B cell (primary cell): ENCODE data around the gene SGIP1. TPM values are rescaled to one million over a fixed set of nuclear protein-coding genes. Genes with fewer than 3 reads are reported as not detected.

Experiments used
- ATAC-seq: fragments of 200-7000 bp; cut with Tn5 transposase; one replicate; pipeline ENCODE4 v1.10.0; 2021; ENCODE audit warnings: low read depth, mild to moderate bottlenecking, moderate number of reproducible peaks, moderate library complexity
- CTCF ChIA-PET: fragments of 350-600 bp; sonication (Branson Sonifier 250); formaldehyde crosslinking; loops from one replicate; lab custom pipeline; 2021; ENCODE audit warnings: antibody characterized with exemption, inconsistent platforms; lab: Charles Lee
- POLR2A ChIA-PET: fragments of 350-600 bp; sonication (Branson Sonifier 250); formaldehyde crosslinking; loops from one replicate; lab custom pipeline; 2021; ENCODE audit warnings: antibody characterized with exemption; lab: Charles Lee
- DNase-seq: peaks from one replicate; pipeline ENCODE4 v3.0.0; 2013
- H2AFZ ChIP-seq: 2 replicates; pipeline ENCODE4 v1.6.1; 2012; ENCODE audit warnings: mild to moderate bottlenecking, low read depth, low read length; ENCODE audit not compliant: insufficient read depth, poor library complexity, severe bottlenecking
- H3K27ac ChIP-seq, 2 donors: 1 replicate in 1 of 2; 2 replicates in 1 of 2; pipeline ENCODE4 v1.5.1; 2012 to 2013; ENCODE audit warnings: low read length in 2 of 2, mild to moderate bottlenecking in 2 of 2, moderate library complexity in 1 of 2
- H3K27me3 ChIP-seq, 4 experiments: fragments of 200-600 bp in 1 of 4; sonication (generic) in 1 of 4; replicated peaks in 1 of 4; 1 replicate in 2 of 4; 2 replicates in 2 of 4; pipeline versions ENCODE4 v1.6.1 to v1.7.0; 2013 to 2016; ENCODE audit warnings: low read length in 3 of 4, mild to moderate bottlenecking in 2 of 4, mixed read lengths in 1 of 4, moderate library complexity in 1 of 4; ENCODE audit not compliant: insufficient read depth in 4 of 4, control insufficient read depth in 3 of 4; ENCODE audit errors: control extremely low read depth in 1 of 4
- H3K36me3 ChIP-seq, 2 experiments: replicated peaks in 1 of 2; 1 replicate in 1 of 2; 2 replicates in 1 of 2; pipeline versions ENCODE4 v1.6.1 to v1.7.1; 2013; ENCODE audit warnings: low read length in 1 of 2; ENCODE audit not compliant: insufficient read depth in 2 of 2, control insufficient read depth in 1 of 2; ENCODE audit errors: control extremely low read depth in 1 of 2, extremely low read depth in 1 of 2
- H3K4me1 ChIP-seq, 2 donors: fragments of 200-600 bp in 1 of 2; sonication (generic) in 1 of 2; 1 replicate in 1 of 2; 2 replicates in 1 of 2; pipeline versions ENCODE4 v1.5.1 to v1.6.1; 2013 to 2017; ENCODE audit warnings: low read length in 2 of 2; ENCODE audit not compliant: control insufficient read depth in 2 of 2, insufficient read depth in 2 of 2
- H3K4me2 ChIP-seq: replicated peaks from 2 replicates; pipeline ENCODE3; 2012; ENCODE audit warnings: mild to moderate bottlenecking, low read depth, low read length; ENCODE audit not compliant: poor library complexity, severe bottlenecking
- H3K4me3 ChIP-seq, 5 experiments: fragments of 200-600 bp in 1 of 5; sonication (generic) in 1 of 5; 1 replicate in 3 of 5; 2 replicates in 2 of 5; pipeline versions ENCODE4 v1.5.1 to v1.7.0; 2011 to 2016; ENCODE audit warnings: low read length in 4 of 5, mild to moderate bottlenecking in 4 of 5, low read depth in 2 of 5, control low read depth in 1 of 5, moderate library complexity in 1 of 5; ENCODE audit not compliant: insufficient read depth in 1 of 5; ENCODE audit errors: control extremely low read depth in 1 of 5, extremely low read depth in 1 of 5
- H3K79me2 ChIP-seq: fragments of 200-600 bp; sonication (generic); one replicate; pipeline ENCODE4 v1.6.0; 2016; ENCODE audit warnings: low read length; ENCODE audit not compliant: control insufficient read depth, insufficient read depth
- H3K9ac ChIP-seq: fragments of 200-600 bp; sonication (generic); 2 replicates; pipeline ENCODE4 v1.6.1; 2017; ENCODE audit warnings: mild to moderate bottlenecking, low read length, moderate library complexity
- H3K9me3 ChIP-seq, 3 donors: one replicate each; pipeline versions ENCODE4 v1.6.1 to v1.7.1; 2013; ENCODE audit warnings: low read length in 2 of 3; ENCODE audit not compliant: control insufficient read depth in 2 of 3, insufficient read depth in 1 of 3; ENCODE audit errors: control extremely low read depth in 1 of 3
- H4K20me1 ChIP-seq: 2 replicates; pipeline ENCODE4 v1.6.0; 2012; ENCODE audit warnings: mild to moderate bottlenecking, low read length; ENCODE audit not compliant: insufficient read depth, control insufficient read depth, poor library complexity, severe bottlenecking
- H3K27ac Mint-ChIP-seq: one replicate; pipeline ENCODE4 v1.8.0; 2021; ENCODE audit warnings: mixed read lengths
- H3K27me3 Mint-ChIP-seq: one replicate; pipeline ENCODE4 v1.8.0; 2021; ENCODE audit warnings: mixed read lengths
- H3K4me1 Mint-ChIP-seq: one replicate; pipeline ENCODE4 v1.8.0; 2021; ENCODE audit warnings: mixed read lengths
- H3K4me3 Mint-ChIP-seq: one replicate; pipeline ENCODE4 v1.8.0; 2021; ENCODE audit warnings: mixed read lengths
- H3K9me3 Mint-ChIP-seq: one replicate; pipeline ENCODE4 v1.8.0; 2022; ENCODE audit warnings: mixed read lengths; ENCODE audit not compliant: insufficient read depth
- EZH2 ChIP-seq: IDR thresholded peaks from 2 replicates; pipeline ENCODE4 v1.6.1; 2012; ENCODE audit warnings: borderline replicate concordance, low read depth, mild to moderate bottlenecking, moderate library complexity, low read length; ENCODE audit not compliant: insufficient read depth, poor library complexity, severe bottlenecking
- WGBS: methylation state at CpG from one replicate; pipeline ENCODE4 v1.1.5; 2013; ENCODE audit warnings: missing lambda C conversion rate; ENCODE audit not compliant: insufficient coverage; 5-methylcytosine and 5-hydroxymethylcytosine counted together
- intact Hi-C: fragments of 100-400 bp; cut with micrococcal nuclease; formaldehyde crosslinking; loops from one replicate; pipeline ENCODE4 v1.10.0; 2022
- polyA plus RNA-seq: library from polyadenylated mRNA; depleted of rRNA; stranded (reverse); fragments of >200 nt; gene quantifications from 2 replicates; pipeline ENCODE4 v1.2.3, GENCODE V29; 2012
- total RNA-seq, 2 donors: library from RNA; stranded (reverse); fragments of 120-200 nt in 1 of 2; gene quantifications; 1 replicate in 1 of 2; 2 replicates in 1 of 2; pipeline versions ENCODE4 v1.2.3 to v1.2.4, GENCODE V29; 2013 to 2022
- TF ChIP-seq, protein P1 (sequence below): fragments of 200-600 bp; IDR thresholded peaks from one replicate; pipeline ENCODE4 v1.8.0; 2022; ENCODE audit warnings: antibody characterized with exemption, mild to moderate bottlenecking

The SGIP1 gene
- total and polyA plus RNA-seq, 2 donors (not counting 1 experiment from before 2014, with no cell fraction given) = not detected

GRCh38 chr1:66737836-66738235, 203.9 kb downstream of the SGIP1 start:
- Mint-ChIP-seq H3K4me3 (no peak overlapping the region), H3K27ac (no peak overlapping the region), H3K9me3 (no peaks in the 10 kb centered on the region), H3K4me1 (peaks cover 8% of the 10 kb centered on the region), H3K27me3 (peaks cover 2% of the 10 kb centered on the region)
- Histone ChIP-seq H3K4me1 (peaks cover 4 to 10% of the 10 kb centered on the region in 2 donors), H4K20me1 (no peaks in the 10 kb centered on the region), H3K9ac (no peak overlapping the region), H3K27ac (no peak overlapping the region), H2AFZ (no peak overlapping the region), H3K4me2 (no peak overlapping the region), H3K4me3 (no peak overlapping the region), H3K9me3 (peaks cover 0 to 3% (median 0%) of the 10 kb centered on the region in 3 donors), H3K27me3 (peaks cover 0 to 2% (median 0%) of the 10 kb centered on the region in 4 experiments), H3K79me2 (no peaks in the 10 kb centered on the region), H3K36me3 (no peaks in the 10 kb centered on the region)
- intact Hi-C loops = no loop called here
- ATAC-seq = no peak
- no CpG with 5 or more reads among the region's 2 CpGs for WGBS
- ChIA-PET POLR2A (no interaction called here), CTCF (interaction anchor here (1.3 to 2.8 kb wide), 2 partner anchors 11 to 13 kb away, joined by 3 to 11 read pairs; no protein-coding TSS in a partner anchor)
- no peak for TF ChIP-seq EZH2
- TF ChIP-seq, protein P1, sequence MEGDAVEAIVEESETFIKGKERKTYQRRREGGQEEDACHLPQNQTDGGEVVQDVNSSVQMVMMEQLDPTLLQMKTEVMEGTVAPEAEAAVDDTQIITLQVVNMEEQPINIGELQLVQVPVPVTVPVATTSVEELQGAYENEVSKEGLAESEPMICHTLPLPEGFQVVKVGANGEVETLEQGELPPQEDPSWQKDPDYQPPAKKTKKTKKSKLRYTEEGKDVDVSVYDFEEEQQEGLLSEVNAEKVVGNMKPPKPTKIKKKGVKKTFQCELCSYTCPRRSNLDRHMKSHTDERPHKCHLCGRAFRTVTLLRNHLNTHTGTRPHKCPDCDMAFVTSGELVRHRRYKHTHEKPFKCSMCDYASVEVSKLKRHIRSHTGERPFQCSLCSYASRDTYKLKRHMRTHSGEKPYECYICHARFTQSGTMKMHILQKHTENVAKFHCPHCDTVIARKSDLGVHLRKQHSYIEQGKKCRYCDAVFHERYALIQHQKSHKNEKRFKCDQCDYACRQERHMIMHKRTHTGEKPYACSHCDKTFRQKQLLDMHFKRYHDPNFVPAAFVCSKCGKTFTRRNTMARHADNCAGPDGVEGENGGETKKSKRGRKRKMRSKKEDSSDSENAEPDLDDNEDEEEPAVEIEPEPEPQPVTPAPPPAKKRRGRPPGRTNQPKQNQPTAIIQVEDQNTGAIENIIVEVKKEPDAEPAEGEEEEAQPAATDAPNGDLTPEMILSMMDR = no peak
- DNase-seq = no peak

DNA sequence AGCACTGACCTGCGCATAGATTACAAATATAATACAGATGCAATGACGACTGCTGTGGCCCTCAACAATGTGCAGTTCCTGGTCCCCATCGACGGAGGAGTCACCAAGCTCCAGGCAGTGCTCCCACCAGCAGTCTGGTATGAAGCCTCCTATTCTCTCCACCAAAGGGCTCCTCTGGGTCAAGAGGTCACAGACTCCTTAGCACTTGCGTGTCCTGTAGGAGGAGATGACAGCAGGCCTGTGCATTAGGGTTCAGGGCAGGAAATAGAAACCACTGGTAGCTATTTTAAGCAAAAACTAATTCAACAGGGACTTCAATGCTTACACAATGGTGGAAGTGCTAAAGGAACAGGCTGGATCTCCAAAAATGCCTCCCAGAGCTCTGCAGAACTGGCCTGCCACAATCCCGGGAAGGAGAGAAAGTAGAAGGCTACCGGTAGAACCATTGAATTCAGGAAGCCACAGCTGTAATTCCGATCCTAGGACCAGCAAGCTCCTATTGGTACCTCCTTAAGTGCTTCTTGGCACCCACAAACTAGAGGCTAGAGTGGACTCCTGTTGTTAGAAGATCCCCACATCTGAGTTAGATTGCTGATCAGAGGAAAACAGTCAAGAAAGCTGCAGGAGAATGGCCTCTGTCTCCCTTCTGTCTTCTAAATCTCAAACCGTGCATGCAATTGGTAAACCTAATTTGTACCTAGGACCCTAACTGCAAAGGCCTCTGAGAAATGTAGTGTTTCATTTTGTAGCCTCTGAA, 205.6 kb downstream of the SGIP1 start:
- Histone ChIP-seq H3K36me3 (no peaks in the 10 kb centered on the region), H3K27me3 (peaks cover 0 to 2% (median 0%) of the 10 kb centered on the region in 4 experiments), H3K4me1 (peaks cover 4 to 6% of the 10 kb centered on the region in 2 donors), H3K4me2 (no peak overlapping the region), H3K27ac (no peak overlapping the region), H2AFZ (peak overlapping the region; percentile 52), H3K4me3 (no peak overlapping the region), H3K9ac (no peak overlapping the region), H4K20me1 (no peaks in the 10 kb centered on the region), H3K9me3 (peaks cover 0 to 3% (median 0%) of the 10 kb centered on the region in 3 donors), H3K79me2 (no peaks in the 10 kb centered on the region)
- intact Hi-C loops = no loop called here
- no peaks in the 10 kb centered on the region for H3K9me3 Mint-ChIP-seq
- no peak for DNase-seq
- POLR2A ChIA-PET = no interaction called here
- no peak for TF ChIP-seq EZH2
- TF ChIP-seq, protein P1 = no peak
- whole genome bisulfite sequencing = 34% methylated on average over 7 of the region's 9 CpGs
- H3K4me1 Mint-ChIP-seq = peaks cover 7% of the 10 kb centered on the region
- H3K27ac Mint-ChIP-seq = no peak overlapping the region
- H3K4me3 Mint-ChIP-seq = no peak overlapping the region
- ATAC-seq = no peak
- peaks cover 5% of the 10 kb centered on the region for H3K27me3 Mint-ChIP-seq
- CTCF ChIA-PET = interaction anchor here (0.6 to 2.8 kb wide), 3 partner anchors 11 to 25 kb away, joined by 3 to 11 read pairs (median 4); no protein-coding TSS in a partner anchor
